ENCODE measurements around the gene ZFAND3. TPM values are rescaled to one million over a fixed set of nuclear protein-coding genes. Genes with fewer than 3 reads are reported as not detected.

Gene ZFAND3
- polyA plus RNA-seq, 1 donor (not counting 4 experiments of a cell fraction or from before 2014, with no cell fraction given), result 19.6 TPM

- H3K79me2 ChIP-seq (ENCODE audit: control insufficient read depth, insufficient read depth, low read length), result peaks cover 50% of the 10 kb centered on the region
- FAIRE-seq (peak; percentile 23), DNase-seq (ENCODE audit: low read depth, low spot score) (no peak)
- H3K9ac ChIP-seq (ENCODE audit: control insufficient read depth, extremely low read depth, insufficient read depth, low read length), result no peak overlapping the region
- no peak overlapping the region for H3K27ac ChIP-seq (ENCODE audit: control insufficient read depth, insufficient read depth, low read length)
- H3K4me2 ChIP-seq (ENCODE audit: control insufficient read depth, extremely low read depth, insufficient read depth, low read depth, low read length), result no peak overlapping the region
- no peaks in the 10 kb centered on the region for H3K9me1 ChIP-seq (ENCODE audit: control insufficient read depth, extremely low read depth, insufficient read depth, low read length)
- dilution Hi-C loops (cut with MboI; ENCODE audit: extremely low pct_ligation_motif_present, low sequenced_read_pairs), result no loop called here
- no peaks in the 10 kb centered on the region for H3K36me3 ChIP-seq (ENCODE audit: control insufficient read depth in 2 of 2, extremely low read depth in 1 of 2, insufficient read depth in 2 of 2, low read length in 2 of 2)
- no peak overlapping the region for H2AFZ ChIP-seq (ENCODE audit: control insufficient read depth, low read length)
- peaks cover 15% of the 10 kb centered on the region for H4K20me1 ChIP-seq (ENCODE audit: control insufficient read depth, extremely low read depth, insufficient read depth, low read length)
- H3K4me3 ChIP-seq (ENCODE audit: control insufficient read depth in 2 of 3, extremely low read depth in 1 of 3, insufficient read depth in 2 of 3, low read depth in 1 of 3, low read length in 3 of 3), result no peak overlapping the region
- no peaks in the 10 kb centered on the region for H3K9me3 ChIP-seq (ENCODE audit: control insufficient read depth, low read depth, low read length)
- no peaks in the 10 kb centered on the region for H3K27me3 ChIP-seq (ENCODE audit: control insufficient read depth, extremely low read depth, insufficient read depth, low read length)
- peaks cover 10% of the 10 kb centered on the region for H3K4me1 ChIP-seq (ENCODE audit: control insufficient read depth, extremely low read depth, insufficient read depth, low read length)
- no peak for TF ChIP-seq EZH2 (IDR thresholded peaks at IDR 0.05; ENCODE audit: low read length)
- TF ChIP-seq CTCF (optimal IDR thresholded peaks at IDR 0.05 in 1 of 3, IDR thresholded peaks at IDR 0.05 in 1 of 3, conservative IDR thresholded peaks at IDR 0.05 in 1 of 3; ENCODE audit: extremely low read depth in 1 of 3, insufficient read depth in 2 of 3, low read length in 3 of 3), result no peak
These were observed 178.8 kb downstream of the ZFAND3 start for GRCh38 chr6:37998366-37998765.

- Histone ChIP-seq H3K9ac (ENCODE audit: control insufficient read depth, extremely low read depth, insufficient read depth, low read length) (no peak overlapping the region), H3K36me3 (ENCODE audit: control insufficient read depth in 2 of 2, extremely low read depth in 1 of 2, insufficient read depth in 2 of 2, low read length in 2 of 2) (no peaks in the 10 kb centered on the region), H3K4me2 (ENCODE audit: control insufficient read depth, extremely low read depth, insufficient read depth, low read depth, low read length) (no peak overlapping the region), H4K20me1 (ENCODE audit: control insufficient read depth, extremely low read depth, insufficient read depth, low read length) (peaks cover 18% of the 10 kb centered on the region), H2AFZ (ENCODE audit: control insufficient read depth, low read length) (no peak overlapping the region), H3K27ac (ENCODE audit: control insufficient read depth, insufficient read depth, low read length) (no peak overlapping the region), H3K4me3 (ENCODE audit: control insufficient read depth in 2 of 3, extremely low read depth in 1 of 3, insufficient read depth in 2 of 3, low read depth in 1 of 3, low read length in 3 of 3) (no peak overlapping the region), H3K79me2 (ENCODE audit: control insufficient read depth, insufficient read depth, low read length) (peaks cover 48% of the 10 kb centered on the region), H3K27me3 (ENCODE audit: control insufficient read depth, extremely low read depth, insufficient read depth, low read length) (no peaks in the 10 kb centered on the region), H3K4me1 (ENCODE audit: control insufficient read depth, extremely low read depth, insufficient read depth, low read length) (no peaks in the 10 kb centered on the region), H3K9me3 (ENCODE audit: control insufficient read depth, low read depth, low read length) (no peaks in the 10 kb centered on the region), H3K9me1 (ENCODE audit: control insufficient read depth, extremely low read depth, insufficient read depth, low read length) (no peaks in the 10 kb centered on the region)
- TF ChIP-seq EZH2 (IDR thresholded peaks at IDR 0.05; ENCODE audit: low read length) (no peak), CTCF (optimal IDR thresholded peaks at IDR 0.05 in 1 of 3, IDR thresholded peaks at IDR 0.05 in 1 of 3, conservative IDR thresholded peaks at IDR 0.05 in 1 of 3; ENCODE audit: extremely low read depth in 1 of 3, insufficient read depth in 2 of 3, low read length in 3 of 3) (no peak)
- dilution Hi-C loops (cut with MboI; ENCODE audit: extremely low pct_ligation_motif_present, low sequenced_read_pairs), result no loop called here
- FAIRE-seq (peak; percentile 29), DNase-seq (ENCODE audit: low read depth, low spot score) (no peak)
These were observed 181.9 kb downstream of the ZFAND3 start for GRCh38 chr6:38001386-38001785.

Measured in keratinocyte (primary cell).